Naive thymus-derived CD8-positive, alpha-beta T cell (primary cell): ENCODE measurements around the gene ZNF692. TPM values are rescaled to one million over a fixed set of nuclear protein-coding genes. Genes with fewer than 3 reads are reported as not detected.
"Not testable (repeated sequence)": the region's sequence is repeated elsewhere in the genome, so short reads cannot be mapped to it uniquely, and the experiment has no call there.

Experiments
- ATAC-seq, 2 donors: fragments of 150-1000 bp; cut with Tn5 transposase in 1 of 2; sonication (Bioruptor Pico), chemical (Tn5 transposase) in 1 of 2; 1 replicate in 1 of 2; 2 replicates in 1 of 2; pipeline ENCODE4 v1.10.0; 2021; ENCODE audit warnings: mild to moderate bottlenecking in 2 of 2, moderate library complexity in 2 of 2
- POLR2A ChIA-PET: fragments of 350-600 bp; sonication (Branson Sonifier 250); formaldehyde crosslinking; loops from one replicate; lab custom pipeline; 2021; ENCODE audit warnings: antibody characterized with exemption; lab: Charles Lee
- DNase-seq, 10 donors: peaks; one replicate each; pipeline versions ENCODE4 v3.0.0 to v3.0.0-alpha.2; 2020 to 2022
- H3K27ac Mint-ChIP-seq, 10 donors: one replicate each; pipeline ENCODE4 v1.8.0; 2020 to 2022; ENCODE audit warnings: mild to moderate bottlenecking in 10 of 10, mixed read lengths in 10 of 10, moderate library complexity in 4 of 10, inconsistent platforms in 1 of 10
- H3K27me3 Mint-ChIP-seq, 5 donors: one replicate each; pipeline ENCODE4 v1.8.0; 2021 to 2022; ENCODE audit warnings: mixed read lengths in 5 of 5
- H3K36me3 Mint-ChIP-seq, 3 donors: one replicate each; pipeline ENCODE4 v1.8.0; 2020 to 2022; ENCODE audit warnings: mixed read lengths in 3 of 3, mild to moderate bottlenecking in 2 of 3, inconsistent platforms in 1 of 3
- H3K4me1 Mint-ChIP-seq, 4 donors: one replicate each; pipeline ENCODE4 v1.8.0; 2021 to 2022; ENCODE audit warnings: mixed read lengths in 4 of 4
- H3K4me3 Mint-ChIP-seq, 10 donors: one replicate each; pipeline ENCODE4 v1.8.0; 2020 to 2022; ENCODE audit warnings: mild to moderate bottlenecking in 10 of 10, mixed read lengths in 10 of 10, moderate library complexity in 6 of 10, inconsistent platforms in 1 of 10
- H3K9me3 Mint-ChIP-seq, 9 donors: one replicate each; pipeline ENCODE4 v1.8.0; 2020 to 2022; ENCODE audit warnings: mixed read lengths in 9 of 9, mild to moderate bottlenecking in 3 of 9, inconsistent platforms in 1 of 9, moderate library complexity in 1 of 9
- polyA plus RNA-seq, 3 donors: library from polyadenylated mRNA; unstranded; fragments of 300-500 nt; fragmentation: Illumina TruSeq; gene quantifications; one replicate each; pipeline ENCODE4 v1.2.3, GENCODE V29; 2021
- total RNA-seq, 8 experiments: library from RNA in 2 of 8; stranded (reverse) in 2 of 8; gene quantifications; one replicate each; pipeline ENCODE4 v1.2.3 and lab custom pipeline; 2021 to 2026

The ZNF692 gene
- total and polyA plus RNA-seq, 5 experiments from 2014 or later, result 5.2 to 69.6 (median 9.3) TPM

- peaks cover 16 to 28% (median 19%) of the 10 kb centered on the region in 4 donors for H3K4me1 Mint-ChIP-seq
- H3K27me3 Mint-ChIP-seq, result no peaks in the 10 kb centered on the region
- no peaks in the 10 kb centered on the region for H3K9me3 Mint-ChIP-seq
- H3K27ac Mint-ChIP-seq, result peak overlapping the region in 6 of 10 donors; percentile 19 to 85 (median 50)
- ATAC-seq, result no peak
- H3K4me3 Mint-ChIP-seq, result no peak overlapping the region
- peaks cover 0 to 40% (median 26%) of the 10 kb centered on the region in 3 donors for H3K36me3 Mint-ChIP-seq
- POLR2A ChIA-PET, result no interaction called here
- DNase-seq, result no peak
These were observed 48.0 kb downstream of the ZNF692 start for GRCh38 chr1:248810727-248811513.

GRCh38 chr1:248810000-248810726 lies 48.7 kb downstream of the ZNF692 start:
- Mint-ChIP-seq H3K27me3 (no peaks in the 10 kb centered on the region), H3K4me3 (no peak overlapping the region), H3K4me1 (peaks cover 11 to 25% (median 19%) of the 10 kb centered on the region in 4 donors), H3K27ac (peak overlapping the region in 9 of 10 donors; percentile 6 to 86 (median 67)), H3K36me3 (peaks cover 0 to 34% (median 20%) of the 10 kb centered on the region in 3 donors), H3K9me3 (no peaks in the 10 kb centered on the region)
- POLR2A ChIA-PET, result no interaction called here
- DNase-seq (no peak), ATAC-seq (no peak)

- peak overlapping the region in 4 of 10 donors; percentile 2 to 62 (median 14) for H3K27ac Mint-ChIP-seq
- H3K9me3 Mint-ChIP-seq, result no peaks in the 10 kb centered on the region
- no peak for ATAC-seq
These were observed 50.0 kb downstream of the ZNF692 start for GRCh38 chr1:248808876-248809275.

GRCh38 chr1:248807067-248807737 lies 51.7 kb downstream of the ZNF692 start:
- Mint-ChIP-seq H3K27ac (peak overlapping the region in 4 of 10 donors; percentile 19 to 74 (median 47)), H3K36me3 (peaks cover 0 to 7% (median 2%) of the 10 kb centered on the region in 3 donors), H3K9me3 (no peaks in the 10 kb centered on the region)

More at GRCh38 chr1:248808876-248809275, 50.0 kb downstream of the ZNF692 start:
- Mint-ChIP-seq H3K4me3 (no peak overlapping the region), H3K4me1 (peaks cover 19 to 32% (median 26%) of the 10 kb centered on the region in 4 donors), H3K36me3 (peaks cover 0 to 24% (median 13%) of the 10 kb centered on the region in 3 donors), H3K27me3 (peaks cover 0 to 3% (median 0%) of the 10 kb centered on the region in 5 donors)
- DNase-seq, result no peak
- POLR2A ChIA-PET, result no interaction called here

GRCh38 chr1:248805876-248806275 lies 53.0 kb downstream of the ZNF692 start:
- Mint-ChIP-seq H3K9me3 (no peaks in the 10 kb centered on the region), H3K4me1 (peaks cover 16 to 34% (median 18%) of the 10 kb centered on the region in 4 donors), H3K36me3 (no peaks in the 10 kb centered on the region), H3K4me3 (no peak overlapping the region), H3K27me3 (peaks cover 3 to 19% (median 13%) of the 10 kb centered on the region in 5 donors), H3K27ac (peak overlapping the region in 1 of 10 donors; percentile 40)
- ATAC-seq, result no peak
- POLR2A ChIA-PET, result no interaction called here
- DNase-seq, result no peak

More at GRCh38 chr1:248807067-248807737, 51.7 kb downstream of the ZNF692 start:
- POLR2A ChIA-PET, result no interaction called here
- peak; percentile 85 to 89 for ATAC-seq
- H3K4me1 Mint-ChIP-seq, result peaks cover 17 to 32% (median 20%) of the 10 kb centered on the region in 4 donors
- peak; percentile 32 to 72 (median 46) for DNase-seq
- peaks cover 0 to 11% (median 5%) of the 10 kb centered on the region in 5 donors for H3K27me3 Mint-ChIP-seq
- H3K4me3 Mint-ChIP-seq, result no peak overlapping the region

DNA sequence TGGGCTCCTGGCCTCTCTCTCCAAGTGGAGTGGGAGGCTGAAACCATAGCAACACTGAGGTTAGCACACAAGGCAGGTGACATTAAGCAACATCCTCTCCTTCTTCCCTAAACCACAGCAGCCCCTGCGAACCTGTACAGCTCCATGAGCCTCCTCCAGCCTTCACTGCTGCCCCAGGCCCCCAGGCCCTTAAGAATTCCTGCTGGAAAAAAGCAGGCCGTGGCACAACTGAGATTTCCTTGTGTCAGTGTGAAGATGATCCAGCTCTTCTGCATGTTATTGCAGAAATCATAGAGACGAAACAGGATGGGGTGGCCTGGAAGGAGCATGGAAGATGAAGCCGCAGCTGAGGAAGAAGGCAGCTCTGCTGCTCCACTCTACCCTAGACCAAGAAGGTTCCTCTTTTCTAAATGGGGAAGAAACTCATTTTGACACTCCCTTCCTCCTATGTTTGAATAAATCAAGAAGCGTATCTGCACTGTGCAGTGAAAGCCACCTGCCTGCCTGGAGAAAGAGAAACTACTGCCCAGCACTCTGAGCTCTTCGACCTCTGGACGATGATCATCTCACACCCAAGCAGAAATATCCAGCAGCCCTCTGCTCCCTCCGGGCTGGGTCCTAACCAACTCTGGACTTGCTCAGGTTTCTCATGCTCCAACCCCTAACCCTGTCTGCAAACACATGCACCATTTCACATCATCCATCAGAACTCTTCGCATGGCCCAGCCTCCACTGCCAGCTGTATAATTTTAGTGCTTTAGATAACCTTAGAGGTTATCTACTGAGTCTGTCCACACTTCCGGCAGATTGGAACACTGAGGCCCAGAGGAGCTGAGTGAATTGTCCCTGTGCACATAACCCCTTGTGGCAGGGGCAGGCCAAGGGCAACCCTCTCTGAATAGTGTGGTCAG lies 53.9 kb downstream of the ZNF692 start:
- DNase-seq (no peak), ATAC-seq (no peak)
- Mint-ChIP-seq H3K4me1 (peaks cover 14 to 38% (median 18%) of the 10 kb centered on the region in 4 donors), H3K27me3 (peaks cover 5 to 27% (median 17%) of the 10 kb centered on the region in 5 donors), H3K27ac (peak overlapping the region in 6 of 10 donors; percentile 49 to 76 (median 62)), H3K9me3 (no peaks in the 10 kb centered on the region), H3K4me3 (peak overlapping the region in 2 of 10 donors; percentile 19 to 62), H3K36me3 (no peaks in the 10 kb centered on the region)
- POLR2A ChIA-PET, result no interaction called here

DNA sequence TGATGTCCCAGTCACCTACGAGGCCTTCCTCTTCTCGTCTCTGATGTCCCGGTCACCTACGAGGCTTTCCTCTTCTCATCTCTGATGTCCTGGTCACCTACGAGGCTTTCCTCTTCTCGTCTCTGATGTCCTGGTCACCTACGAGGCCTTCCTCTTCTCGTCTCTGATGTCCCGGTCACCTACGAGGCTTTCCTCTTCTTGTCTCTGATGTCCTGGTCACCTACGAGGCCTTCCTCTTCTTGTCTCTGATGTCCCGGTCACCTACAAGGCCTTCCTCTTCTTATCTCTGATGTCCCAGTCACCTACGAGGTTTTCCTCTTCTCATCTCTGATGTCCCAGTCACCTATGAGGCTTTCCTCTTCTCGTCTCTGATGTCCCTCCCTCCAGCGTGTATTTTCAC lies 55.4 kb downstream of the ZNF692 start:
- H3K36me3 Mint-ChIP-seq, H3K9me3 Mint-ChIP-seq, DNase-seq, POLR2A ChIA-PET, H3K4me3 Mint-ChIP-seq, ATAC-seq: not testable (repeated sequence)
- peaks cover 8 to 38% (median 18%) of the 10 kb centered on the region in 4 donors for H3K4me1 Mint-ChIP-seq
- H3K27me3 Mint-ChIP-seq, result peaks cover 5 to 39% (median 17%) of the 10 kb centered on the region in 5 donors
- H3K27ac Mint-ChIP-seq, result peak overlapping the region in 1 of 10 donors; percentile 26

DNA sequence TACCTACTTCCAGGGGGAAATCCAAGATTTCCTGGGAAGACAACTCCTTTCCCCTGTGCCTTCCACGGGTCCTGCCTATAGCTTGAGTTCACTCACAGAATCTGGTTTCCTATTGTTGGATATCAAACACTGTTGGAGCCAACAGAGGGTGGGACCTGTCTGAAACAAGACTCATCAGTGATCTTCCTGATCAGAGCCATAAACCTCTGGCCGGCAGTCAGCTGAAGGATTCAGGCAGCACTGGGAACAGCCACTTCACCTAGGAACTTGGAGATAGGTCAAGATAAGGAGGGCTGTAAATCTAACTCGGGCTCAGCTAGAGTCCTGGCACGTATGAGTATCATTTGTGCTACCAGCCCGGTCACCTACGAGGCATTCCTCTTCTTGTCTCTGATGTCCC lies 56.4 kb downstream of the ZNF692 start:
- H3K4me3 Mint-ChIP-seq, result no peak overlapping the region
- ATAC-seq (no peak), DNase-seq (no peak)
- H3K27ac Mint-ChIP-seq, result no peak overlapping the region
- no peaks in the 10 kb centered on the region for H3K36me3 Mint-ChIP-seq
- H3K4me1 Mint-ChIP-seq, result peaks cover 8 to 38% (median 18%) of the 10 kb centered on the region in 4 donors
- POLR2A ChIA-PET, result no interaction called here
- peaks cover 8 to 49% (median 17%) of the 10 kb centered on the region in 5 donors for H3K27me3 Mint-ChIP-seq
- no peaks in the 10 kb centered on the region for H3K9me3 Mint-ChIP-seq

- Mint-ChIP-seq H3K4me3 (no peak overlapping the region), H3K36me3 (peaks cover 0 to 6% (median 0%) of the 10 kb centered on the region in 3 donors), H3K27ac (no peak overlapping the region), H3K4me1 (peaks cover 5 to 20% (median 11%) of the 10 kb centered on the region in 4 donors), H3K27me3 (peaks cover 11 to 56% (median 20%) of the 10 kb centered on the region in 5 donors), H3K9me3 (peaks cover 0 to 17% (median 6%) of the 10 kb centered on the region in 9 donors)
- POLR2A ChIA-PET, result no interaction called here
- DNase-seq, result no peak
- ATAC-seq, result no peak
These were observed 58.4 kb downstream of the ZNF692 start for GRCh38 chr1:248800459-248800858.
